Measurements from ENCODE around the gene DHDDS. TPM values are rescaled to one million over a fixed set of nuclear protein-coding genes. Genes with fewer than 3 reads are reported as not detected.

Gene DHDDS
- total and polyA plus RNA-seq, 2 of the 13 experiments (the other 11 are each of a cell fraction or from before 2014, with no cell fraction given), result 18.9 to 28.3 TPM

- WGBS (ENCODE audit: low lambda C conversion rate), result 31% methylated on average over 3 of the region's 4 CpGs
- in situ Hi-C loops (cut with HindIII; ENCODE audit: extremely low pct_ligation_motif_present, low pct_unique_long_range_greater_than_20kb), result no loop called here
- Histone ChIP-seq H2AFZ (ENCODE audit: low read length) (no peak overlapping the region), H3K27ac (ENCODE audit: extremely low read length, insufficient read depth, low read length) (no peak overlapping the region), H3K9me3 (ENCODE audit: low read length) (no peaks in the 10 kb centered on the region), H3K4me3 (replicated peaks in 1 of 3; ENCODE audit: insufficient read depth in 1 of 3, low read depth in 2 of 3, low read length in 3 of 3) (no peak overlapping the region), H3K9ac (ENCODE audit: insufficient read depth, low read depth, low read length) (no peak overlapping the region), H3K4me1 (ENCODE audit: insufficient read depth, low read length) (peaks cover 22% of the 10 kb centered on the region; the same call in 1 of the 2 replicates), H3K4me2 (ENCODE audit: low read depth, low read length) (no peak overlapping the region), H3K27me3 (ENCODE audit: control insufficient read depth in 1 of 2, insufficient read depth in 2 of 2, low read length in 2 of 2) (no peaks in the 10 kb centered on the region; a peak in 2 of 5 replicates), H4K20me1 (ENCODE audit: insufficient read depth, low read length) (no peaks in the 10 kb centered on the region), H3K36me3 (replicated peaks in 1 of 2; ENCODE audit: control insufficient read depth in 1 of 2, insufficient read depth in 2 of 2, low read length in 2 of 2) (no peaks in the 10 kb centered on the region), H3K79me2 (ENCODE audit: insufficient read depth, low read length) (no peaks in the 10 kb centered on the region)
- no peak for ATAC-seq
- no peak for DNase-seq (ENCODE audit: low spot score)
- TF ChIP-seq REPIN1 (CRISPR knock-in tag; IDR thresholded peaks at IDR 0.05; ENCODE audit: borderline replicate concordance, low read depth) (no peak), SAP130 (CRISPR knock-in tag; IDR thresholded peaks at IDR 0.05; ENCODE audit: low read depth) (no peak), ZFP62 (CRISPR knock-in tag; IDR thresholded peaks at IDR 0.05) (no peak), ZNF12 (CRISPR knock-in tag; IDR thresholded peaks at IDR 0.05) (0 out of 2 replicates have a peak, but pooled peaks have one; percentile 38)
- POLR2A ChIA-PET, result interaction anchor here (1.4 kb wide), 1 partner anchor 10 kb away, joined by 7 read pairs; no protein-coding TSS in a partner anchor
- intact Hi-C loops (cut with micrococcal nuclease; ENCODE audit: unreplicated experiment), result no loop called here
- CTCF ChIA-PET (ENCODE audit: low intra/inter-chr PET ratio, low total read pairs), result no interaction called here
- FAIRE-seq, result no peak
- BruUV-seq (replicated peaks), result no TSS peak
These were observed 58.0 kb downstream of the DHDDS start for GRCh38 chr1:26490155-26490554.

- Histone ChIP-seq H4K20me1 (ENCODE audit: insufficient read depth, low read length) (no peaks in the 10 kb centered on the region), H3K4me2 (ENCODE audit: low read depth, low read length) (no peak overlapping the region), H3K27ac (ENCODE audit: extremely low read length, insufficient read depth, low read length) (no peak overlapping the region), H2AFZ (ENCODE audit: low read length) (no peak overlapping the region), H3K27me3 (ENCODE audit: control insufficient read depth in 1 of 2, insufficient read depth in 2 of 2, low read length in 2 of 2) (no peaks in the 10 kb centered on the region; a peak in 2 of 5 replicates), H3K79me2 (ENCODE audit: insufficient read depth, low read length) (no peaks in the 10 kb centered on the region), H3K4me1 (ENCODE audit: insufficient read depth, low read length) (peaks cover 12% of the 10 kb centered on the region; the same call in 1 of the 2 replicates), H3K4me3 (replicated peaks in 1 of 3; ENCODE audit: insufficient read depth in 1 of 3, low read depth in 2 of 3, low read length in 3 of 3) (no peak overlapping the region), H3K9ac (ENCODE audit: insufficient read depth, low read depth, low read length) (no peak overlapping the region), H3K36me3 (replicated peaks in 1 of 2; ENCODE audit: control insufficient read depth in 1 of 2, insufficient read depth in 2 of 2, low read length in 2 of 2) (no peaks in the 10 kb centered on the region), H3K9me3 (ENCODE audit: low read length) (no peaks in the 10 kb centered on the region)
- DNase-seq (ENCODE audit: low spot score) (no peak), FAIRE-seq (no peak), ATAC-seq (no peak)
- TF ChIP-seq MAFF (IDR thresholded peaks at IDR 0.05; ENCODE audit: low read depth, low read length) (no peak), RELA (CRISPR knock-in tag; IDR thresholded peaks at IDR 0.05) (no peak), CHD4 (IDR thresholded peaks at IDR 0.05; ENCODE audit: borderline replicate concordance, low read length) (no peak), ZNF431 (CRISPR knock-in tag; IDR thresholded peaks at IDR 0.05; ENCODE audit: borderline replicate concordance, low read depth) (no peak)
- in situ Hi-C loops (cut with HindIII; ENCODE audit: extremely low pct_ligation_motif_present, low pct_unique_long_range_greater_than_20kb), result no loop called here
- BruUV-seq (replicated peaks), result no TSS peak
- CTCF ChIA-PET (ENCODE audit: low intra/inter-chr PET ratio, low total read pairs), result no interaction called here
- intact Hi-C loops (cut with micrococcal nuclease; ENCODE audit: unreplicated experiment), result no loop called here
- WGBS (ENCODE audit: low lambda C conversion rate), result 41% methylated on average over 3 of the region's 3 CpGs
- POLR2A ChIA-PET, result no interaction called here
These were observed 61.1 kb downstream of the DHDDS start for GRCh38 chr1:26493267-26493666.
